T-helper 2 cell treated with Interferon-gamma antibody and Interleukin-4, amounts not matched to agents 100 ng/mL and 5 ng/mL, for 36 hours (primary cell): ENCODE measurements around the gene UNC93B1. TPM values are rescaled to one million over a fixed set of nuclear protein-coding genes. Genes with fewer than 3 reads are reported as not detected.

Experiments used
- intact Hi-C: fragments of 100-400 bp; cut with micrococcal nuclease; formaldehyde crosslinking; loops from one replicate; pipeline ENCODE4 v1.15.1; 2023
- total RNA-seq: library from RNA; stranded (reverse); gene quantifications from 2 replicates; pipeline ENCODE4 v1.2.3, GENCODE V29; 2022

The UNC93B1 gene
- total RNA-seq, 1 donor from 2014 or later = 14.7 TPM

GRCh38 chr11:68026391-68027105 lies 22.7 kb upstream of the UNC93B1 start:
- intact Hi-C loops = no loop called here

GRCh38 chr11:68025047-68025446 lies 21.1 kb upstream of the UNC93B1 start:
- intact Hi-C loops = no loop called here

GRCh38 chr11:68024508-68024907 lies 20.6 kb upstream of the UNC93B1 start:
- intact Hi-C loops = no loop called here

- intact Hi-C loops = no loop called here
Observed at GRCh38 chr11:68022531-68022930, 18.6 kb upstream of the UNC93B1 start.

- intact Hi-C loops = no loop called here
Observed at GRCh38 chr11:68021167-68021787, 17.4 kb upstream of the UNC93B1 start.

GRCh38 chr11:68020575-68020974 lies 16.7 kb upstream of the UNC93B1 start:
- intact Hi-C loops = no loop called here

- intact Hi-C loops = no loop called here
Observed at GRCh38 chr11:68019486-68019885, 15.6 kb upstream of the UNC93B1 start.

- intact Hi-C loops = no loop called here
Observed at GRCh38 chr11:68018730-68019190, 14.9 kb upstream of the UNC93B1 start.

- intact Hi-C loops = no loop called here
Observed at GRCh38 chr11:68017980-68018729, 14.3 kb upstream of the UNC93B1 start.

- intact Hi-C loops = no loop called here
Observed at GRCh38 chr11:68016904-68017817, 13.3 kb upstream of the UNC93B1 start.

GRCh38 chr11:68016161-68016903 lies 12.4 kb upstream of the UNC93B1 start:
- intact Hi-C loops = no loop called here

- intact Hi-C loops = no loop called here
Observed at GRCh38 chr11:68015467-68015866, 11.6 kb upstream of the UNC93B1 start.

GRCh38 chr11:68014947-68015447 lies 11.1 kb upstream of the UNC93B1 start:
- intact Hi-C loops = no loop called here

GRCh38 chr11:68014157-68014946 lies 10.5 kb upstream of the UNC93B1 start:
- intact Hi-C loops = no loop called here

- intact Hi-C loops = no loop called here
Observed at GRCh38 chr11:68013611-68014156, 9.8 kb upstream of the UNC93B1 start.

- intact Hi-C loops = no loop called here
Observed at GRCh38 chr11:68012843-68013610, 9.1 kb upstream of the UNC93B1 start.

- intact Hi-C loops = no loop called here
Observed at GRCh38 chr11:68012044-68012842, 8.3 kb upstream of the UNC93B1 start.
